GM12874 (cell line): ENCODE data around the gene RASGEF1B.

ENCODE experiments used
- CTCF ChIP-seq: IDR thresholded peaks from 2 replicates; pipeline ENCODE4 v1.5.1; 2011; ENCODE audit warnings: low read depth, mild to moderate bottlenecking, control low read depth, low read length, moderate library complexity; ENCODE audit not compliant: insufficient read depth

Gene RASGEF1B

DNA sequence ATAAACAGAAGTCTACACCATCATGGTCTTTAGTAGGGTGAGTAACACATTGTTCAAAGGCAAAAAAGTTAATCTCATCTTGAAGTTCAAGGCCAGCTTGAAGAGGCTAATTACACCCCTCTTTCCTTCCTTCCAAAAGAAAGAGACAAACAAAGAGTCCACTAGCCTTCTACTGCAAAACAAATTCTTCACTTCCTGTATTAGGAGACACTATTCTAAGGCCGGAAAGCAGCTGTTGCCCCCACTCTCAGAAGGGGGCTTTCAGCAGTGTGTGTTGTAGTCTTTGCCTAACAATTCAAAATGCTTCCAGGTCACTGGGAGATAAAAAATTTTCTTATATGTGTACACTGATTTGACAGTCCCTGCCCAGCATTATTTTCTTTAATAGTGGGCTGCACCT is 25.1 kb downstream of the RASGEF1B start:
- no peak for TF ChIP-seq CTCF

- TF ChIP-seq CTCF: no peak
Measured at GRCh38 chr4:81445196-81445595, 26.5 kb downstream of the RASGEF1B start.

GRCh38 chr4:81442484-81443085 is 29.1 kb downstream of the RASGEF1B start:
- TF ChIP-seq CTCF: no peak

DNA sequence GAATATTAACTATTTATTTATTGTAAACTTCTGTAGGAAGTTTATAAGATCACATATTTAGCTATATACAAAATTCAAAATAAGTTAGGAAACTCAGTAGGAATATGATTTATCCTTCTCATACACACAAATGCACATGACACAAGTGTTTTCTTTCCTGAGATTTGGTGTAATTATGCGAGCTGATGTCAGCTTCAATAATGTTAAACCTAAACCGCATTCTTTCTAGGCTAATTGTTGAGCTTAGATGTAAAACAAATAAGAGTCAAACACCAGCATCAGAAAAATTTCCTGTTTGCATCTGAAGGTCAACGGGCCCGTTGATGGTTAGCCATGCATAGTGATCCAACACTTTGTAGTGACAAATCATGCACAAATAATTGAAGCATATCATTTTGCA is 30.8 kb downstream of the RASGEF1B start:
- no peak for TF ChIP-seq CTCF

GRCh38 chr4:81436941-81437574 is 34.6 kb downstream of the RASGEF1B start:
- TF ChIP-seq CTCF: no peak

GRCh38 chr4:81436096-81436495 is 35.6 kb downstream of the RASGEF1B start:
- TF ChIP-seq CTCF: no peak

- no peak for TF ChIP-seq CTCF
Measured at GRCh38 chr4:81432825-81433224, 38.9 kb downstream of the RASGEF1B start.
